ENCODE data around the gene PRKAG2. TPM values are rescaled to one million over a fixed set of nuclear protein-coding genes. Genes with fewer than 3 reads are reported as not detected.
A peak's percentile ranks its signal among the peaks of the same experiment; 100 is the strongest.

PRKAG2 gene
- total and polyA plus RNA-seq, 4 donors: 3.6 to 25.1 (median 16.8) TPM

GRCh38 chr7:151821226-151821625 is 55.7 kb downstream of the PRKAG2 start:
- TF ChIP-seq RAD21 (IDR thresholded peaks at IDR 0.05) (no peak), MAX (IDR thresholded peaks at IDR 0.05) (peak; percentile 42), YY1 (IDR thresholded peaks at IDR 0.05) (no peak)
- peak overlapping the region; percentile 93 to 97 for H3K27ac ChIP-seq (ENCODE audit: low read depth in 1 of 2, low read length in 2 of 2)
- DNase-seq (ENCODE audit: low spot score): no peak
- H3K4me1 ChIP-seq (ENCODE audit: control insufficient read depth in 4 of 4, insufficient read depth in 4 of 4, low read length in 3 of 4): peaks cover 26 to 71% (median 53%) of the 10 kb centered on the region in 4 donors
- H3K9me3 ChIP-seq (ENCODE audit: control insufficient read depth in 4 of 4, low read length in 3 of 4): no peaks in the 10 kb centered on the region
- 81% methylated on average over 4 of the region's 4 CpGs for WGBS
- H3K4me3 ChIP-seq (ENCODE audit: low read depth in 1 of 3, low read length in 3 of 3): no peak overlapping the region
- peak overlapping the region in 1 of 2 donors; percentile 31 for H3K9ac ChIP-seq (ENCODE audit: low read depth in 1 of 2, low read length in 2 of 2)
- H3K27me3 ChIP-seq (ENCODE audit: control insufficient read depth in 4 of 4, insufficient read depth in 4 of 4, low read length in 3 of 4): no peaks in the 10 kb centered on the region
- no peaks in the 10 kb centered on the region for H3K36me3 ChIP-seq (ENCODE audit: control insufficient read depth in 4 of 4, insufficient read depth in 3 of 4, low read depth in 1 of 4, low read length in 3 of 4)

- no peak for DNase-seq (ENCODE audit: low spot score)
- no peaks in the 10 kb centered on the region for H3K9me3 ChIP-seq (ENCODE audit: control insufficient read depth in 4 of 4, low read length in 3 of 4)
- TF ChIP-seq REST (IDR thresholded peaks at IDR 0.05) (no peak), HNF4G (IDR thresholded peaks at IDR 0.05) (no peak), YY1 (IDR thresholded peaks at IDR 0.05) (no peak), TAF1 (conservative IDR thresholded peaks at IDR 0.05) (no peak), JUND (IDR thresholded peaks at IDR 0.05) (no peak), CTCF (IDR thresholded peaks at IDR 0.05; ENCODE audit: low read depth, low read length, missing input control) (no peak), FOXA2 (IDR thresholded peaks at IDR 0.05) (no peak), HNF4A (conservative IDR thresholded peaks at IDR 0.05) (no peak), NR2F2 (IDR thresholded peaks at IDR 0.05) (no peak), SP1 (IDR thresholded peaks at IDR 0.05) (no peak), FOXA1 (IDR thresholded peaks at IDR 0.05) (no peak), GABPA (IDR thresholded peaks at IDR 0.05 in 1 of 2, conservative IDR thresholded peaks at IDR 0.05 in 1 of 2) (no peak), MAX (IDR thresholded peaks at IDR 0.05) (no peak), RXRA (IDR thresholded peaks at IDR 0.05) (no peak), RAD21 (IDR thresholded peaks at IDR 0.05) (no peak), ATF3 (IDR thresholded peaks at IDR 0.05) (no peak), ZBTB33 (IDR thresholded peaks at IDR 0.05) (no peak), EGR1 (IDR thresholded peaks at IDR 0.05; ENCODE audit: low read depth in 2 of 2) (no peak)
- peak overlapping the region in 1 of 2 donors; percentile 15 for H3K9ac ChIP-seq (ENCODE audit: low read depth in 1 of 2, low read length in 2 of 2)
- peak overlapping the region; percentile 93 to 97 for H3K27ac ChIP-seq (ENCODE audit: low read depth in 1 of 2, low read length in 2 of 2)
- H3K4me3 ChIP-seq (ENCODE audit: low read depth in 1 of 3, low read length in 3 of 3): no peak overlapping the region
- 77% methylated on average over 14 of the region's 19 CpGs for WGBS
- peaks cover 26 to 67% (median 51%) of the 10 kb centered on the region in 4 donors for H3K4me1 ChIP-seq (ENCODE audit: control insufficient read depth in 4 of 4, insufficient read depth in 4 of 4, low read length in 3 of 4)
- H3K36me3 ChIP-seq (ENCODE audit: control insufficient read depth in 4 of 4, insufficient read depth in 3 of 4, low read depth in 1 of 4, low read length in 3 of 4): no peaks in the 10 kb centered on the region
- H3K27me3 ChIP-seq (ENCODE audit: control insufficient read depth in 4 of 4, insufficient read depth in 4 of 4, low read length in 3 of 4): no peaks in the 10 kb centered on the region
Observed at GRCh38 chr7:151820491-151821105, 56.3 kb downstream of the PRKAG2 start.
